ENCODE measurements around the gene TCHHL1. TPM values are rescaled to one million over a fixed set of nuclear protein-coding genes. Genes with fewer than 3 reads are reported as not detected.

TCHHL1 gene
- total RNA-seq, 1 experiment from 2014 or later, result not detected

GRCh38 chr1:152112885-152113432, 24.1 kb upstream of the TCHHL1 start:
- H3K4me1 Mint-ChIP-seq, result no peaks in the 10 kb centered on the region
- no peak overlapping the region for H3K4me3 Mint-ChIP-seq
- no peak overlapping the region for H3K23ac ChIP-seq (ENCODE audit: insufficient read length, low read depth, low read length)
- no peak overlapping the region for H4K5ac ChIP-seq (ENCODE audit: insufficient read length, low read depth, low read length)
- no peak overlapping the region for H4K91ac ChIP-seq (ENCODE audit: insufficient read length, low read depth, low read length)
- no peaks in the 10 kb centered on the region for H3K4me1 ChIP-seq (ENCODE audit: insufficient read depth, low read length)
- no peak overlapping the region for H2AFZ ChIP-seq (ENCODE audit: low read length)
- peaks cover 55% of the 10 kb centered on the region for H3K27me3 ChIP-seq (ENCODE audit: insufficient read depth, low read length)
- H3K9me3 ChIP-seq (ENCODE audit: control insufficient read depth, low read depth, low read length), result peaks cover 4% of the 10 kb centered on the region
- no peak overlapping the region for H3K18ac ChIP-seq (ENCODE audit: insufficient read length, low read depth, low read length)
- no peak overlapping the region for H2BK20ac ChIP-seq (ENCODE audit: low read depth, low read length, poor library complexity, severe bottlenecking)
- no peak overlapping the region for H2BK120ac ChIP-seq (ENCODE audit: low read depth, low read length, poor library complexity, severe bottlenecking)
- no peak overlapping the region for H2AK5ac ChIP-seq (ENCODE audit: insufficient read length, low read length)
- peaks cover 3% of the 10 kb centered on the region for H3K23me2 ChIP-seq (ENCODE audit: insufficient read length, low read depth, low read length, poor library complexity, severe bottlenecking)
- H3K36me3 Mint-ChIP-seq (ENCODE audit: insufficient read depth in 1 of 3, low read depth in 3 of 3), result peaks cover 0 to 8% (median 0%) of the 10 kb centered on the region in 3 experiments; a peak in 4 of 7 replicates
- H3K27ac Mint-ChIP-seq, result no peak overlapping the region
- H3K4me2 ChIP-seq (ENCODE audit: insufficient read depth, insufficient read length, low read length), result peak overlapping the region; percentile 49
- no peaks in the 10 kb centered on the region for H3K79me2 ChIP-seq (ENCODE audit: insufficient read depth, low read length)
- H3K9ac ChIP-seq (ENCODE audit: extremely low read depth, insufficient read length, low read length), result no peak overlapping the region
- no peak for DNase-seq
- no CpG with 5 or more reads among the region's 13 CpGs for WGBS (ENCODE audit: extremely low coverage, insufficient read length, low lambda C conversion rate)
- no peak overlapping the region for H2BK15ac ChIP-seq (ENCODE audit: low read depth, low read length)
- no peak overlapping the region for H2BK12ac ChIP-seq (ENCODE audit: insufficient read length, low read depth, low read length)
- no peak overlapping the region for H3K14ac ChIP-seq (ENCODE audit: insufficient read depth, low read length)
- H4K8ac ChIP-seq (replicated peaks; ENCODE audit: insufficient read length, low read depth, low read length), result no peak overlapping the region
- H3K9me3 Mint-ChIP-seq, result peaks cover 16 to 28% of the 10 kb centered on the region in 2 experiments
- no peak overlapping the region for H3K27ac ChIP-seq (ENCODE audit: insufficient read length, low read depth, low read length)
- no peaks in the 10 kb centered on the region for H4K20me1 ChIP-seq (ENCODE audit: control insufficient read depth, insufficient read depth, insufficient read length)
- TF ChIP-seq, protein P1, sequence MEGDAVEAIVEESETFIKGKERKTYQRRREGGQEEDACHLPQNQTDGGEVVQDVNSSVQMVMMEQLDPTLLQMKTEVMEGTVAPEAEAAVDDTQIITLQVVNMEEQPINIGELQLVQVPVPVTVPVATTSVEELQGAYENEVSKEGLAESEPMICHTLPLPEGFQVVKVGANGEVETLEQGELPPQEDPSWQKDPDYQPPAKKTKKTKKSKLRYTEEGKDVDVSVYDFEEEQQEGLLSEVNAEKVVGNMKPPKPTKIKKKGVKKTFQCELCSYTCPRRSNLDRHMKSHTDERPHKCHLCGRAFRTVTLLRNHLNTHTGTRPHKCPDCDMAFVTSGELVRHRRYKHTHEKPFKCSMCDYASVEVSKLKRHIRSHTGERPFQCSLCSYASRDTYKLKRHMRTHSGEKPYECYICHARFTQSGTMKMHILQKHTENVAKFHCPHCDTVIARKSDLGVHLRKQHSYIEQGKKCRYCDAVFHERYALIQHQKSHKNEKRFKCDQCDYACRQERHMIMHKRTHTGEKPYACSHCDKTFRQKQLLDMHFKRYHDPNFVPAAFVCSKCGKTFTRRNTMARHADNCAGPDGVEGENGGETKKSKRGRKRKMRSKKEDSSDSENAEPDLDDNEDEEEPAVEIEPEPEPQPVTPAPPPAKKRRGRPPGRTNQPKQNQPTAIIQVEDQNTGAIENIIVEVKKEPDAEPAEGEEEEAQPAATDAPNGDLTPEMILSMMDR (conservative IDR thresholded peaks at IDR 0.05), result no peak
- no peak overlapping the region for H2BK5ac ChIP-seq (ENCODE audit: insufficient read length, low read length)
- H3K4ac ChIP-seq (ENCODE audit: low read depth, low read length), result no peak overlapping the region
- H3K79me1 ChIP-seq (ENCODE audit: insufficient read depth, low read depth, low read length, poor library complexity, severe bottlenecking), result no peaks in the 10 kb centered on the region
- H3T11ph ChIP-seq (ENCODE audit: low read length), result no peak overlapping the region
- no peaks in the 10 kb centered on the region; the same call in 1 of the 2 replicates for H3K27me3 Mint-ChIP-seq (ENCODE audit: low read depth)
- H3K56ac ChIP-seq (ENCODE audit: insufficient read length, low read depth, low read length), result no peak overlapping the region
